GM12864 (cell line): ENCODE measurements around the gene GIN1.

Source experiments
- DNase-seq: peaks from one replicate; pipeline ENCODE4 v3.0.0-alpha.2; 2011; ENCODE audit warnings: low read depth
- H3K4me3 ChIP-seq: 2 replicates; pipeline ENCODE4 v1.5.1; 2011; ENCODE audit warnings: mild to moderate bottlenecking, low read depth, low read length, control low read depth
- TF ChIP-seq, protein P1 (sequence below): IDR thresholded peaks from 2 replicates; pipeline ENCODE4 v1.5.1; 2011; ENCODE audit warnings: low read depth, mild to moderate bottlenecking, moderate library complexity, low read length, control low read depth, inconsistent platforms; ENCODE audit errors: missing control alignments

The GIN1 gene

DNA sequence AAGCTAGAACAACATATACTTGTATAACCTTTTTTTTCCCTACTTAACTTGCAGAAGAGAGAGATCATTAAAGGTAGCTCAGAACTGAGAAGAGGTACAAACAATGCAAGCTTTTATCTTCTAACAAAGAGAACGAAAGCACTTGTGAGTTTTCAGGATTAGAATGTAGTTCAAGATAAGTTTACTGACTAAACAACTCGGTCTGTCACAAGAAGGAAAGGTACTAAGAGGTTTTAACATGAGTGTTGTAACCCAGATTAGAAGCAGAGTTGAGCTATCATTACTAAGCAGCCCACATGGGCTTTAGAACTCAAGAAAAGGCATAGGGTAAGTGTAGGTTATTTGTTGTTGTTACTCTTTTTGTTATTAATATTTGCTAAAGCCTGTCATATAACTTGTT lies 25.2 kb downstream of the GIN1 start:
- TF ChIP-seq, protein P1, sequence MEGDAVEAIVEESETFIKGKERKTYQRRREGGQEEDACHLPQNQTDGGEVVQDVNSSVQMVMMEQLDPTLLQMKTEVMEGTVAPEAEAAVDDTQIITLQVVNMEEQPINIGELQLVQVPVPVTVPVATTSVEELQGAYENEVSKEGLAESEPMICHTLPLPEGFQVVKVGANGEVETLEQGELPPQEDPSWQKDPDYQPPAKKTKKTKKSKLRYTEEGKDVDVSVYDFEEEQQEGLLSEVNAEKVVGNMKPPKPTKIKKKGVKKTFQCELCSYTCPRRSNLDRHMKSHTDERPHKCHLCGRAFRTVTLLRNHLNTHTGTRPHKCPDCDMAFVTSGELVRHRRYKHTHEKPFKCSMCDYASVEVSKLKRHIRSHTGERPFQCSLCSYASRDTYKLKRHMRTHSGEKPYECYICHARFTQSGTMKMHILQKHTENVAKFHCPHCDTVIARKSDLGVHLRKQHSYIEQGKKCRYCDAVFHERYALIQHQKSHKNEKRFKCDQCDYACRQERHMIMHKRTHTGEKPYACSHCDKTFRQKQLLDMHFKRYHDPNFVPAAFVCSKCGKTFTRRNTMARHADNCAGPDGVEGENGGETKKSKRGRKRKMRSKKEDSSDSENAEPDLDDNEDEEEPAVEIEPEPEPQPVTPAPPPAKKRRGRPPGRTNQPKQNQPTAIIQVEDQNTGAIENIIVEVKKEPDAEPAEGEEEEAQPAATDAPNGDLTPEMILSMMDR = no peak
- no peak overlapping the region for H3K4me3 ChIP-seq
- DNase-seq = no peak

DNA sequence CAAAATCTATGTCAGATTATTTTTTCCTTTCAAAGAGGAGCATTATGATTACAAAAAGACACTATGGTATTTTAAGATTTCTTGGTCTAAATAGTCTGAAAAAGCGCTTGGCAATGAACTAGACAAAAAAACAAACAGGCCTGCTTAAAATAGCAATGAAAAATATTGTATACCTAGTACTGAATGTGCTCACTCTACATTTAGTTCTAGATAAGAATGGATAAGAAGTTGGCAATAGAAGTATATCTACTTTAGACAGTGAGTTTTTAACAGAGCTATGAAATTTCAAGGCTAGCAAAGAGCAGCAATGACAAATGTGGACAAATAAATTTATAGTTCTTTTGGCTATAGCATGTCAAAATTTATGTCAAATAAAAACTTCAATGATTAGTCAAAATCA lies 26.2 kb downstream of the GIN1 start:
- DNase-seq = no peak
- no peak overlapping the region for H3K4me3 ChIP-seq
- TF ChIP-seq, protein P1 = no peak

DNA sequence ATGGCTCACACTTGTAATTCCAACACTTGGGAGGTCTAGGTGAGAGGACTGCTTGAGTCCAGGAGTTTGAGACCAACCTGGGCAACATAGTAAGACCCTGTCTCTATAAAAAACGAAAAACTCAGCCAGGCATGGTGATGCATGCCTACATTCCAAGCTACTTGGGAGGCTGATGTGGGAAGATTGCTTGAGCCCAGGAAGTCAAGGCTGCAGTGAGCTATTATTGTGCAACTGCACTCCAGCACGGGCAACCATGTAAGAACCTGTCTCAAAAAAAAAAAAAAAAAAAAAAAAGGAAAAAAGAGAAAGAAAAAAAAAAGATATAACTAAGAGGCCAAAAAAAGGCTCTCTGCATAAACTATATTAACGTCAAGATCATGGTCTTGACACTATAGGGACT lies 27.3 kb downstream of the GIN1 start:
- TF ChIP-seq, protein P1 = no peak
- DNase-seq = no peak
- H3K4me3 ChIP-seq = no peak overlapping the region

DNA sequence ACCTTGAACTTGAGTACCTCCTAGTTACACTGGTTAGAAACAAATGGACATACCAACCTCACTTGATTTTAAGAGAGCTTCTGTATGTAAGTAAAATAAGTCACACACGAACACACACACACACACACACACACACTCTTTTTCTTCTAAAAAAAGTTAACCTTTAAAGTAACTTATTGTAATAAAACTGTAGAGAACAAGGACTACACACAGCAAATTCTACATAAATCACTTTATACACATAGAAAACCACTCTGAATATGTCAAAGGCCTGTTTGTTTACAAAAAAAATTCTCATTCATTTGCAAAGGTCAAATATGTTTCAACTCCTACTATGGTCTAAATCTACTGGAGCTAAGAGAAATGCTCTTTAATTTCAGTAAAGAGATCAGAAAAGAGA lies 29.1 kb downstream of the GIN1 start:
- no peak overlapping the region for H3K4me3 ChIP-seq
- DNase-seq = no peak
- TF ChIP-seq, protein P1 = no peak

DNA sequence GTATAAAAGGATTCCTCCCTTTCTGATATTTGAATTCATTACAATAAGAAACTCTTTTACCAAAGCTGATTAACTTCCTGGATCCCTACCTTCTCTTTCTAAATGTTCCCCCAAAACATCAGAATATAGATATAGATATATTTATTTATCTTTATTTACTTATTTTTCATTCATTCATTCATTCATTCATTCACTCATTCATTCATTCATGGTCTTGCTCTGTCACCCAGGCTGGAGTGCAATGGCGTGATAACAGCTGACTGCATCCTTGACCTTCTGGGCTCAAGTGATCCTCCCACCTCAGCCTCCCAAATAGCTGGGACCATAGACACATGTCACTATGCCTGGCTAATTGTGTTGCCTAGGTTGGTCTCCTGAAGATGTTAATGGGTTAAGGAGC lies 30.7 kb downstream of the GIN1 start:
- H3K4me3 ChIP-seq = no peak overlapping the region
- TF ChIP-seq, protein P1 = no peak
- DNase-seq = no peak

DNA sequence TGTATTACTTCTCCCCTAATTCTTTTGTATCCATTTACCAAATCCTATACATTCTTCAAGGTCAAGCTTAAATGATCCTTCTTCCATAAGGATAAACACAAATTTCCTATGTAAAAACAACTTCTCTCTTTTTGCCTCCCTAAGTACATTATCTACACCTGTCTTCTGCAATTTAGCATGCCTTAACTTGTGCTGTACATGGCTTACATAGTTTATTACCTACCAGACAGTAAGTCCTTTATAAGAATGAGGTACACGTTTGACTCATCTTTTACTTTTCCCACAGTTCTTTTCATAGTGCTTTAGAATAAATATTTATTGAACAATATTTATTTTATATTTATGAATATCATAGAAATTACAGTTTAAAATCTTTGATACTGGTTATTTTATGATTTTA lies 33.4 kb downstream of the GIN1 start:
- TF ChIP-seq, protein P1 = no peak
- DNase-seq = no peak

DNA sequence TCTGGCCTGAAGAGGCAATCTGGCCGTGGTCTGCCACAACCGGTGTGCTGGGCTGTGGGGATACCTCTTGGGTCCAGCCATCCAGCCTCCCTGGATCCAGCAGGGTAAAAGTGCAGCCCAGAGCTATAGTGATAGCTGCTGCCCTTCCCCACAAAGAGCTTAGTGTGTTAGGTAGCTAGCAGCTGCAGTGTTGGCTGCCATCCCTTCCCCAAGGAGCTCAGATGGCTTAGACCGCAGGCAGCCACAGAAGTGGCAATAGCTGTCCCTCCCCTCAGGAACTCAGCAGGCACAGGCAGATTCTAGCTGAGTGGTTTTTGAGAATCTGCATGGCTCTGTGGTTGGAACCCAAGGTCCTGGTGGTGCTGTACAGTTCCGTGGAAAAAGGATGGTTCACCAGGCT lies 40.1 kb downstream of the GIN1 start:
- no peak overlapping the region for H3K4me3 ChIP-seq
- DNase-seq = no peak
- TF ChIP-seq, protein P1 = no peak

More for the DNA sequence above, 33.4 kb downstream of the GIN1 start:
- H3K4me3 ChIP-seq = no peak overlapping the region
